ENCODE results near the gene B3GALNT2. TPM values are rescaled to one million over a fixed set of nuclear protein-coding genes. Genes with fewer than 3 reads are reported as not detected.

B3GALNT2 gene
- total and polyA plus RNA-seq, 2 of the 8 experiments (the other 6 are each of a cell fraction or from before 2014, with no cell fraction given), result 15.4 to 39.4 TPM

DNA sequence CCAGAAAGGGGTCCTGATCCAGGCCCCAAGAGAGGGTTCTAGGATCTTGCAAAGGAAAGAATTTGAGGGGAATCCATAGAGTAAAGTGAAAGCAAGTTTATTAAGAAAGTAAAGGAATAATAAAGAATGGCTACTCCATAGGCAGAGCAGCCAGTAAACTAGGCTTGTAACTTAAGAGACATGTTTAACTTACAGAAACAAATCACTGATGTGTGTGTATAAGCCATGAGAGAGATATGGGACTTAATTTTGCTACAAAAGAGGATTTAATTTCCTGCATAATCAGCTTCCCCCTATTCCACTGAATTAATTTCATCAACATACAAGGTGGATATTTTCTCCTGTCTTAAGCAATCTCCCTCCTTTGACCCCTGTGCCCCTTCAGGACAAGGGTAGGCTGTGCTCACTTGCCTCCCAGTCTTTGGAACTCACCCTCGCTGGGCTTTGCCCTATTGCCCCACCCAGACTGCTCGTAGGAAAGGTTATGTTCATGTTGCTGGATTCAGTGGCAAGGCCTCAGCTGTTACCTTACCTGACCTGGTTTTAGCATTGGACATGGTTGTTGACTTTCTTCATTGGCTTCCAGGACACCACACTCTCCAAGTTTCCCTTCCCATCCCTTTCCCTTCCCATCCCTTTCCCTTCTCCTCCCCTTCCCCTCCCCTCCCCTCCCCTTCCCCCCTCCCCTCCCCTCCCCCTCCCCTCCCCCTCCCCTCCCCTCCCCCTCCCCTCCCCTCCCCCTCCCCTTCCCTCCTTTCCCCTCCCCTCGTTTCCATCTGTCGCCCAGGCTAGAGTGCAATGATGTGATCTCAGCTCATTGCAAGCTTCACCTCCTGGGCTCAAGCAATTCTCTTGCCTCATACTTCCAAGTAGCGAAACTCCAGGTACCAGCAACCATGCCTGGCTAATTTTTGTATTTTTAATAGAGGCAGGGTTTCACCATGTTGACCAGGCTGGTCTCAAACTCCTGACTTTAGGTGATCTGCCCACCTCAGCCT lies 92.5 kb downstream of the B3GALNT2 start (continued):
- TF ChIP-seq CTCF (IDR thresholded peaks at IDR 0.05; ENCODE audit: control extremely low read depth in 1 of 3, insufficient read depth in 1 of 3, low read depth in 1 of 3, low read length in 3 of 3) (no peak), KDM1A (IDR thresholded peaks at IDR 0.05; ENCODE audit: borderline replicate concordance, low read length) (no peak)

Data from H1 (cell line).